Right atrium auricular region (tissue), 2 donors: ENCODE results near the gene CD55. TPM values are rescaled to one million over a fixed set of nuclear protein-coding genes. Genes with fewer than 3 reads are reported as not detected.

Source experiments
- DNase-seq: peaks from one replicate; pipeline ENCODE4 v3.0.0-alpha.2; 2019; ENCODE audit warnings: low spot score
- H3K27ac ChIP-seq, 2 donors: fragments of 200-600 bp; sonication (generic); 1 replicate in 1 of 2; 2 replicates in 1 of 2; pipeline ENCODE4 v1.5.1; 2016 to 2019
- H3K27me3 ChIP-seq, 2 donors: fragments of 200-600 bp; sonication (generic); one replicate each; pipeline versions ENCODE4 v1.5.1 to v1.6.0; 2017 to 2019
- H3K36me3 ChIP-seq: fragments of 200-600 bp; sonication (generic); one replicate; pipeline ENCODE4 v1.5.1; 2016
- H3K4me1 ChIP-seq, 2 donors: fragments of 200-600 bp; sonication (generic); one replicate each; pipeline versions ENCODE4 v1.5.1 to v1.6.0; 2017 to 2019
- H3K4me3 ChIP-seq, 2 donors: fragments of 200-600 bp; sonication (generic); 1 replicate in 1 of 2; 2 replicates in 1 of 2; pipeline ENCODE4 v1.5.1; 2017 to 2019; ENCODE audit warnings: mild to moderate bottlenecking in 1 of 2, moderate library complexity in 1 of 2
- H3K9me3 ChIP-seq, 2 donors: fragments of 200-600 bp; sonication (generic); one replicate each; pipeline ENCODE4 v1.5.1; 2019
- total RNA-seq, 2 donors: library from RNA; depleted of rRNA; stranded (reverse); fragments of >200 nt; gene quantifications; one replicate each; pipeline ENCODE4 v1.1.0, GENCODE V29; 2016
- TF ChIP-seq, protein P1 (sequence below), 2 donors: fragments of 200-600 bp; sonication (generic); IDR thresholded peaks; one replicate each; pipeline ENCODE4 v1.5.1; 2019; ENCODE audit warnings: antibody characterized with exemption in 2 of 2

The CD55 gene
- total RNA-seq, 2 donors from 2014 or later, result 109 to 117 TPM

DNA sequence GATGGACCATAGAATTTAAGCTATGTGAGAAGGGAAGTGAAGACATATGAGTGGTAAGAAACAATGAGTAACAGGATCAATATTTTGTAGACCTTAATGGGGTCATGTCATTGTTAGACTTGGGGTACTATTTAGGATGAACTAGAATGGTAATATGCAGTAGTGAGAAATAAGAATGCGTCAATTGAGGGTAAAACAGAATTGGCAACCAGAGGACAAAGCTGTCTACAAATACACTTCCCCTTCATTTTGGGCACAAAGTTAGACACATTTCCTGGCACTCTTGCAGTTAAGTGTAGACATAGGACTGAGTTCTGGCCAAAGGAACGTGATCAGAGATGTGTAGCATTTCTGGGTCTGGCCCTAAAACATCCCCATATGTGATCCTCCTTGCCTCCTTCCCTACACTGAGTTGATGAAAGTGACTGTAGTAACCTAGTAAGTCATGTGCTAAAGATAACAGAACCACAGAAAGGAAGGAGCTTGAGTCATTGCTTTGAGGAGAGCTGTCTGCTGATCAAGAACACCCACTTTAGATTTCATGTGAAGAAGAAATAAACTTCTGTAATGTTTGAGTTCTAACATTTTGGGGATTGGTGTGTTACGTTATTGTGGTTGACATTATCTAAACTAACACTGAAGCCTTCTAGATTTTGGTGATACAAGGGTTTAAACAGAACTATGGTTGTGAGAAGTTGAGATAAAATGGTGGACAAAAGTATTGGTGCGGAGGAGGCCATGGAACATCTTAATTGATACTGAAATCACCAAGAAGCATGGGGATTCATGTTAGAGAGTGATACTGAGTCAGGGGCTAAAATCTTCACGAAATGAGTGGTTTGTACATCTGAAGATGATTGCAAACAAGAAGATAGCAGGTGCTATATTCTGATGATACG is 41.7 kb downstream of the CD55 start:
- no peak overlapping the region for H3K27ac ChIP-seq

DNA sequence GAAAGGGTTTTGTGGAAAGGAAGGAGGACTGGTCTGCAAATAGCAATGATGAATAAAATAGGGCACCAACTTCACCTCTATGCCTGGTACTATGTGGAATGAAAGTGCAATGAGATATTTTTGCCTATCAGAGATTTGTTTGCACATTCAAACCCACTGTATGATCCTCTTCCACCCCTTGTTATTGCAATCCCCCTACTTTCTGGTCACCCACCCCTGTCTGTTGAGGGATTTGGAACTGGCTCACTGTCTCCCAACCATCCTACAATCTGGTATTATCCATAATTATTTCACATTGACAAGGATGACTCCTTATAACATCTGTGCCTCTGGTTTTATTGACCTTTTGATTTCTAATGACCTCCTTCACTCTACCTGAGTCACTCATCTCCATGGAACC is 42.4 kb downstream of the CD55 start:
- Histone ChIP-seq H3K27me3 (no peaks in the 10 kb centered on the region), H3K4me3 (no peak overlapping the region), H3K27ac (no peak overlapping the region), H3K9me3 (no peaks in the 10 kb centered on the region), H3K4me1 (no peaks in the 10 kb centered on the region), H3K36me3 (peaks cover 5% of the 10 kb centered on the region)
- TF ChIP-seq, protein P1, sequence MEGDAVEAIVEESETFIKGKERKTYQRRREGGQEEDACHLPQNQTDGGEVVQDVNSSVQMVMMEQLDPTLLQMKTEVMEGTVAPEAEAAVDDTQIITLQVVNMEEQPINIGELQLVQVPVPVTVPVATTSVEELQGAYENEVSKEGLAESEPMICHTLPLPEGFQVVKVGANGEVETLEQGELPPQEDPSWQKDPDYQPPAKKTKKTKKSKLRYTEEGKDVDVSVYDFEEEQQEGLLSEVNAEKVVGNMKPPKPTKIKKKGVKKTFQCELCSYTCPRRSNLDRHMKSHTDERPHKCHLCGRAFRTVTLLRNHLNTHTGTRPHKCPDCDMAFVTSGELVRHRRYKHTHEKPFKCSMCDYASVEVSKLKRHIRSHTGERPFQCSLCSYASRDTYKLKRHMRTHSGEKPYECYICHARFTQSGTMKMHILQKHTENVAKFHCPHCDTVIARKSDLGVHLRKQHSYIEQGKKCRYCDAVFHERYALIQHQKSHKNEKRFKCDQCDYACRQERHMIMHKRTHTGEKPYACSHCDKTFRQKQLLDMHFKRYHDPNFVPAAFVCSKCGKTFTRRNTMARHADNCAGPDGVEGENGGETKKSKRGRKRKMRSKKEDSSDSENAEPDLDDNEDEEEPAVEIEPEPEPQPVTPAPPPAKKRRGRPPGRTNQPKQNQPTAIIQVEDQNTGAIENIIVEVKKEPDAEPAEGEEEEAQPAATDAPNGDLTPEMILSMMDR (IDR thresholded peaks at IDR 0.05), result no peak
- no peak for DNase-seq

More for the DNA sequence above, 41.7 kb downstream of the CD55 start:
- H3K27me3 ChIP-seq, result no peaks in the 10 kb centered on the region
- DNase-seq, result no peak
- TF ChIP-seq, protein P1 (IDR thresholded peaks at IDR 0.05), result no peak
- H3K36me3 ChIP-seq, result peaks cover 5% of the 10 kb centered on the region
- no peak overlapping the region for H3K4me3 ChIP-seq
- H3K9me3 ChIP-seq, result no peaks in the 10 kb centered on the region
- no peaks in the 10 kb centered on the region for H3K4me1 ChIP-seq

DNA sequence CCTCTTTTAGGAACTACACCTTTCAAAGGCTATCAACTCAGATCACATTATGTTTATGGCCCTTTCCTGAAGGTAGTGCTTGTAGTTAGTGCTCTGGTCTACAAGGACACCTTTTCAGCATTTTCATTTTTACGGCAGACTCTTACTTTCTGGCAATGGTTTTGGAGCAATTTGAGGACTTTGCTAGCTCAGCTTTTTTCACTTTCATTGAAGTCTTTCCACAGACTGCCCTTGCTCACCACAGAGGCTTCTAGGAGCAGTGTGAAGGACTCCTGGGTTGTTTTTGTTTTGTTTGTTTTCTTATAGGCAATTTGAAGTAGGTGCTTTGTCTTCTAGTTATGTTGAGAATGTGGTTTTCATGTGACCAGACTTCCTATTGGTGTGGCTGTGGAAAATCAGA is 43.1 kb downstream of the CD55 start:
- TF ChIP-seq, protein P1 (IDR thresholded peaks at IDR 0.05), result no peak
- H3K4me1 ChIP-seq, result no peaks in the 10 kb centered on the region
- no peak for DNase-seq
- H3K9me3 ChIP-seq, result no peaks in the 10 kb centered on the region
- peaks cover 5% of the 10 kb centered on the region for H3K36me3 ChIP-seq
- no peak overlapping the region for H3K27ac ChIP-seq
- no peaks in the 10 kb centered on the region for H3K27me3 ChIP-seq
- H3K4me3 ChIP-seq, result no peak overlapping the region

DNA sequence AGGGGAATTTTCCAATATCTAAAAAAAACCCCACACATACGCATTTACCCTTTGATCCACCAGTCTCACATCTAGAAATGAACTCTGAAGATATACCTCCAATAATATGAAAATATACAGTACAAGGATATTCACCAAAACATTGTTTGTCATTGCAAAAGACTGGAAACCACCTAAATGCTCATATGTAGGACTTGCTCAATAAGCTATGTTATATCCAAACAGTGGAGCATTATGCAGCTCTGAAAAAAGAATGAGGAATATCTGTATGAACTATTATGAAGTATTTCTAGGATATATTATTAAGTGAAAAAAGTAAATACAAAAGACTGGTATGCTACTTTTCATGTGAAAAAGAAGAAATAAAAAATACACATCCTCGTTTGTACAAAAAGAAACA is 43.6 kb downstream of the CD55 start:
- Histone ChIP-seq H3K27me3 (no peaks in the 10 kb centered on the region), H3K9me3 (no peaks in the 10 kb centered on the region), H3K4me1 (no peaks in the 10 kb centered on the region), H3K27ac (no peak overlapping the region), H3K36me3 (peaks cover 5% of the 10 kb centered on the region), H3K4me3 (no peak overlapping the region)
- DNase-seq, result no peak
- TF ChIP-seq, protein P1 (IDR thresholded peaks at IDR 0.05), result no peak

DNA sequence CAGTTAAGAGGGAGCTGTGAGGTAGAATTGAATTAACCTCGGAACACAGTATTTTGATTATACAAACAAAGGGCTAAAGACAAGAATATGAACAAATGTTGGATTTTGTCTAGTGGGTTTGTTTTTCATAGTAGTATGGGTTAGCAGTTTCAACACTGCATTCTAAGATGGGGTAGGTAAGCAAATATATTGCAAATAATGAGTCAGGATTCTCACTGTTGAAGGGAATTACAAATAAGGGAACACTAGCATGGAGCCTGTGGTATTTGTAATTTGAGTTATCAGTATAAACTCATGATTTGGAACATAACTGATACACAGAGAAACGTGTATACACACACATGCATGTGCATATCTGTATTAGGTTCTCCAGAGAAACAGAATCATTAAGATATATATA is 44.5 kb downstream of the CD55 start:
- no peak overlapping the region for H3K27ac ChIP-seq
- no peaks in the 10 kb centered on the region for H3K9me3 ChIP-seq
- peaks cover 5% of the 10 kb centered on the region for H3K36me3 ChIP-seq
- H3K4me3 ChIP-seq, result no peak overlapping the region
- TF ChIP-seq, protein P1 (IDR thresholded peaks at IDR 0.05), result no peak
- no peak for DNase-seq
- H3K4me1 ChIP-seq, result no peaks in the 10 kb centered on the region
- H3K27me3 ChIP-seq, result no peaks in the 10 kb centered on the region
